Retinal pigment epithelial cell (primary cell): ENCODE measurements around the gene DYNC1H1.

Source experiments
- DNase-seq: peaks from one replicate; pipeline ENCODE4 v3.0.0-alpha.2; 2010; ENCODE audit warnings: low read depth
- H3K4me3 ChIP-seq: 2 replicates; pipeline ENCODE4 v1.5.1; 2011; ENCODE audit warnings: mild to moderate bottlenecking, low read length, control low read depth, moderate library complexity
- CTCF ChIP-seq: conservative IDR thresholded peaks from 2 replicates; pipeline ENCODE4 v1.5.1; 2011; ENCODE audit warnings: low read depth, low read length, control low read depth, inconsistent platforms

The DYNC1H1 gene

GRCh38 chr14:101939646-101940170 lies 24.7 kb upstream of the DYNC1H1 start:
- no peak for DNase-seq
- TF ChIP-seq CTCF: no peak
- no peak overlapping the region for H3K4me3 ChIP-seq

- DNase-seq: no peak
- H3K4me3 ChIP-seq: no peak overlapping the region
- TF ChIP-seq CTCF: no peak
These were observed 19.9 kb upstream of the DYNC1H1 start for GRCh38 chr14:101944451-101944850.

- no peak for DNase-seq
- TF ChIP-seq CTCF: no peak
- H3K4me3 ChIP-seq: no peak overlapping the region
These were observed 19.2 kb upstream of the DYNC1H1 start for GRCh38 chr14:101945171-101945570.

GRCh38 chr14:101947577-101947903 lies 16.8 kb upstream of the DYNC1H1 start:
- no peak for DNase-seq
- no peak for TF ChIP-seq CTCF
- peak overlapping the region; percentile 89 for H3K4me3 ChIP-seq

GRCh38 chr14:101947904-101948665 lies 16.3 kb upstream of the DYNC1H1 start:
- TF ChIP-seq CTCF: no peak
- peak overlapping the region; percentile 89 for H3K4me3 ChIP-seq

GRCh38 chr14:101948666-101949216 lies 15.6 kb upstream of the DYNC1H1 start:
- H3K4me3 ChIP-seq: peak overlapping the region; percentile 73
- DNase-seq: no peak
- no peak for TF ChIP-seq CTCF

More at GRCh38 chr14:101947904-101948665, 16.3 kb upstream of the DYNC1H1 start:
- peak; percentile 100 for DNase-seq

- no peak for DNase-seq
- TF ChIP-seq CTCF: no peak
- H3K4me3 ChIP-seq: no peak overlapping the region
These were observed 14.3 kb upstream of the DYNC1H1 start for GRCh38 chr14:101950100-101950499.
